Kidney (tissue), 14 donors: ENCODE results near the gene AFG1L. TPM values are rescaled to one million over a fixed set of nuclear protein-coding genes. Genes with fewer than 3 reads are reported as not detected.

ENCODE experiments used
- DNase-seq, 5 donors: peaks; one replicate each; pipeline ENCODE4 v3.0.0-alpha.2; 2013 to 2020
- FAIRE-seq: peaks from 2 replicates; lab custom pipeline; 2012; peaks lifted over from hg19 to GRCh38; lab: Jason Lieb, UNC
- H3K27ac ChIP-seq, 2 donors: one replicate each; pipeline ENCODE4 v1.7.0; 2013; ENCODE audit warnings: low read depth in 2 of 2, low read length in 2 of 2, inconsistent platforms in 1 of 2
- H3K27me3 ChIP-seq: one replicate; pipeline ENCODE4 v1.7.1; 2013; ENCODE audit warnings: low read length, inconsistent platforms; ENCODE audit not compliant: control insufficient read depth, insufficient read depth
- H3K36me3 ChIP-seq, 3 donors: one replicate each; pipeline versions ENCODE4 v1.7.0 to v1.7.1; 2013; ENCODE audit warnings: low read length in 3 of 3, control low read depth in 1 of 3, inconsistent platforms in 1 of 3; ENCODE audit not compliant: insufficient read depth in 3 of 3, control insufficient read depth in 2 of 3
- H3K4me1 ChIP-seq, 3 donors: one replicate each; pipeline versions ENCODE4 v1.7.0 to v1.7.1; 2013; ENCODE audit warnings: low read length in 3 of 3, inconsistent platforms in 1 of 3, low read depth in 1 of 3; ENCODE audit not compliant: control insufficient read depth in 2 of 3, insufficient read depth in 2 of 3
- H3K4me3 ChIP-seq, 3 donors: one replicate each; pipeline versions ENCODE4 v1.7.0 to v1.8.1; 2013; ENCODE audit warnings: low read length in 3 of 3, control low read depth in 1 of 3, inconsistent platforms in 1 of 3
- H3K9ac ChIP-seq, 3 donors: one replicate each; pipeline versions ENCODE4 v1.7.0 to v1.7.1; 2013; ENCODE audit warnings: low read length in 3 of 3, control low read depth in 1 of 3, inconsistent platforms in 1 of 3
- H3K9me3 ChIP-seq, 3 donors: one replicate each; pipeline versions ENCODE4 v1.7.0 to v1.7.1; 2013; ENCODE audit warnings: low read length in 3 of 3, control low read depth in 1 of 3, inconsistent platforms in 1 of 3; ENCODE audit not compliant: control insufficient read depth in 2 of 3, insufficient read depth in 1 of 3
- CTCF ChIP-seq: IDR thresholded peaks from 3 replicates; pipeline ENCODE4 v1.5.1; 2012; ENCODE audit warnings: mild to moderate bottlenecking, moderate library complexity, borderline replicate concordance; ENCODE audit not compliant: insufficient read depth; ENCODE audit errors: extremely low read depth
- intact Hi-C: fragments of 100-400 bp; cut with DNase I; formaldehyde crosslinking; loops from one replicate; pipeline ENCODE4 v1.11.1; 2022
- polyA plus RNA-seq: library from polyadenylated mRNA; stranded (reverse); fragments of 350-450 nt; fragmentation: Illumina TruSeq; extraction: RNeasy Lipid Tissue Mini Kit (QIAGEN cat#74804); gene quantifications from one replicate; pipeline ENCODE4 v1.2.3, GENCODE V29; 2014; ENCODE audit warnings: low read depth, low replicate concordance; ENCODE audit not compliant: insufficient read depth
- total RNA-seq: library from RNA; stranded (reverse); fragmentation: NEBNext Ultra II Directional; extraction: Animal tissue kit (Norgen Biotek cat#: 25700); gene quantifications from one replicate; pipeline ENCODE4 v1.2.1, GENCODE V29; 2021
- donor health status: control.
- donor health status: control.
- donor health status: control.
- donor health status: control.
- donor health status: control.
- donor health status: DM: yes; HTN: yes; CAD: no.
- donor health status: Normal renal cell carcinoma (clear cell type).

Gene AFG1L
- total and polyA plus RNA-seq, 2 donors from 2014 or later = 6.8 to 7.0 TPM

- no peak for FAIRE-seq
Observed at GRCh38 chr6:108360919-108361311, 66.1 kb downstream of the AFG1L start.

GRCh38 chr6:108361312-108361932 lies 66.6 kb downstream of the AFG1L start:
- intact Hi-C loops = no loop called here

More at GRCh38 chr6:108360919-108361311, 66.1 kb downstream of the AFG1L start:
- Histone ChIP-seq H3K9ac (no peak overlapping the region), H3K36me3 (no peaks in the 10 kb centered on the region), H3K4me1 (no peaks in the 10 kb centered on the region), H3K27ac (no peak overlapping the region), H3K9me3 (no peaks in the 10 kb centered on the region), H3K4me3 (no peak overlapping the region), H3K27me3 (no peaks in the 10 kb centered on the region)
- TF ChIP-seq CTCF = no peak
- intact Hi-C loops = no loop called here
- DNase-seq = no peak

GRCh38 chr6:108362455-108362854 lies 67.6 kb downstream of the AFG1L start:
- Histone ChIP-seq H3K27me3 (no peaks in the 10 kb centered on the region), H3K4me1 (no peaks in the 10 kb centered on the region), H3K36me3 (no peaks in the 10 kb centered on the region), H3K9me3 (no peaks in the 10 kb centered on the region), H3K9ac (no peak overlapping the region), H3K27ac (no peak overlapping the region), H3K4me3 (no peak overlapping the region)
- DNase-seq = no peak
- no peak for TF ChIP-seq CTCF
- no peak for FAIRE-seq
- intact Hi-C loops = no loop called here

More at GRCh38 chr6:108361312-108361932, 66.6 kb downstream of the AFG1L start:
- Histone ChIP-seq H3K4me3 (no peak overlapping the region), H3K4me1 (no peaks in the 10 kb centered on the region), H3K9ac (no peak overlapping the region), H3K9me3 (no peaks in the 10 kb centered on the region), H3K36me3 (no peaks in the 10 kb centered on the region), H3K27me3 (no peaks in the 10 kb centered on the region), H3K27ac (no peak overlapping the region)
- FAIRE-seq = no peak
- no peak for DNase-seq
- TF ChIP-seq CTCF = no peak

GRCh38 chr6:108363113-108363512 lies 68.3 kb downstream of the AFG1L start:
- Histone ChIP-seq H3K9me3 (no peaks in the 10 kb centered on the region), H3K4me1 (no peaks in the 10 kb centered on the region), H3K4me3 (no peak overlapping the region), H3K9ac (no peak overlapping the region), H3K27ac (no peak overlapping the region), H3K36me3 (no peaks in the 10 kb centered on the region), H3K27me3 (no peaks in the 10 kb centered on the region)
- no peak for DNase-seq
- FAIRE-seq = no peak
- no peak for TF ChIP-seq CTCF
- intact Hi-C loops = no loop called here
